ENCODE results near the gene PAMR1.

DNA sequence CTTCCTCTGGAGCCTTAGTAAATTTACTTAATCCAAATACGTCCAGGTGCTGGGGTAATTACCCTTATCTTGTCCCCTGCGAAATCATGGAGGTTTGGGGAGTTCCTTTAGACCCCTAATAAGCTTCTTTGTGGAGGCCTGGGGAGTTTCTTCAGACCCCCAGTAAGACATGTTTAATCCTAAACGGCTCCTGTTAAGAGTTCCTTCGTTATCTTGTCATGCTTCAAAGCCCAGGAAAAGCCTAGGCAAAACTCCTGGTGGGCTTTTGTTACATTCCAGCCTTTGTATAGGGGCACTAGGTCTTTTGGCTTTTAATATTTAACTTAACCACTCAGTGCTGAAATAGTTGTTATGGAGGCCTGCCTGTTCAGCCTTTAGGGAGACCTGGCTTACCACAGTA is 18.1 kb upstream of the PAMR1 start:
- TF ChIP-seq, protein P1, sequence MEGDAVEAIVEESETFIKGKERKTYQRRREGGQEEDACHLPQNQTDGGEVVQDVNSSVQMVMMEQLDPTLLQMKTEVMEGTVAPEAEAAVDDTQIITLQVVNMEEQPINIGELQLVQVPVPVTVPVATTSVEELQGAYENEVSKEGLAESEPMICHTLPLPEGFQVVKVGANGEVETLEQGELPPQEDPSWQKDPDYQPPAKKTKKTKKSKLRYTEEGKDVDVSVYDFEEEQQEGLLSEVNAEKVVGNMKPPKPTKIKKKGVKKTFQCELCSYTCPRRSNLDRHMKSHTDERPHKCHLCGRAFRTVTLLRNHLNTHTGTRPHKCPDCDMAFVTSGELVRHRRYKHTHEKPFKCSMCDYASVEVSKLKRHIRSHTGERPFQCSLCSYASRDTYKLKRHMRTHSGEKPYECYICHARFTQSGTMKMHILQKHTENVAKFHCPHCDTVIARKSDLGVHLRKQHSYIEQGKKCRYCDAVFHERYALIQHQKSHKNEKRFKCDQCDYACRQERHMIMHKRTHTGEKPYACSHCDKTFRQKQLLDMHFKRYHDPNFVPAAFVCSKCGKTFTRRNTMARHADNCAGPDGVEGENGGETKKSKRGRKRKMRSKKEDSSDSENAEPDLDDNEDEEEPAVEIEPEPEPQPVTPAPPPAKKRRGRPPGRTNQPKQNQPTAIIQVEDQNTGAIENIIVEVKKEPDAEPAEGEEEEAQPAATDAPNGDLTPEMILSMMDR (IDR thresholded peaks at IDR 0.05): no peak
- TF ChIP-seq POLR2A (IDR thresholded peaks at IDR 0.05) (no peak), POLR2AphosphoS5 (IDR thresholded peaks at IDR 0.05) (no peak)
